Skeletal muscle satellite cell (primary cell): ENCODE results near the gene CMTM8.
"Not testable (repeated sequence)": the region's sequence is repeated elsewhere in the genome, so short reads cannot be mapped to it uniquely, and the experiment has no call there.

Source experiments
- H3K27me3 ChIP-seq: 2 replicates; pipeline ENCODE4 v1.7.0; 2013; ENCODE audit warnings: low read length; ENCODE audit not compliant: control insufficient read depth, insufficient read depth
- H3K36me3 ChIP-seq: 2 replicates; pipeline ENCODE4 v1.7.0; 2013; ENCODE audit warnings: mild to moderate bottlenecking, control low read depth, low read length; ENCODE audit not compliant: insufficient read depth
- H3K4me1 ChIP-seq: 2 replicates; pipeline ENCODE4 v1.7.0; 2013; ENCODE audit warnings: low read length; ENCODE audit not compliant: control insufficient read depth, insufficient read depth
- H3K4me2 ChIP-seq: 2 replicates; pipeline ENCODE4 v1.7.0; 2013; ENCODE audit warnings: mild to moderate bottlenecking, low read length
- H3K4me3 ChIP-seq: 2 replicates; pipeline ENCODE4 v1.7.0; 2013; ENCODE audit warnings: low read length
- H3K9ac ChIP-seq: 2 replicates; pipeline ENCODE4 v1.7.0; 2013; ENCODE audit warnings: mild to moderate bottlenecking, low read depth, low read length, moderate library complexity
- H3K9me3 ChIP-seq: replicated peaks from 2 replicates; pipeline ENCODE4 v1.7.0; 2013; ENCODE audit warnings: mild to moderate bottlenecking, control low read depth, low read length

Gene CMTM8

DNA sequence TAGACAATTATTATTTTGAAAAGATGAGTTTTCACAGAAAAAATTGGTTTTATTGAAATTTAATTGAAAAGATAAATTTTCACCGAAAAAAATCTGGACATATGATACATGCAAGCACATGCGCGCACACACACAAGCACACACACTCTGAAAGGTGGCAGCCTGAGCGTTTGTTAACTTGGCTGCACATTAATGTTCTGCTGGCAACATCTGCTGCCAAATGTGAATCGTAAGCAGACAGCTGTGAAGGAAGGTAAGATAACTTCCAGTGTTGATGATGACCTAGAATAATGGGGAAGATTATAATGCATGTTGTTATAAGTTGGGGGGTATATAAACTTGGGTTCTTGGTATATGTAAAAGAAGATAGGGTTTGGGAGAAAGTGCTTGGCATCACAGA, 134.8 kb downstream of the CMTM8 start:
- Histone ChIP-seq H3K4me1 (no peaks in the 10 kb centered on the region), H3K9ac (no peak overlapping the region), H3K4me3 (no peak overlapping the region), H3K9me3 (no peaks in the 10 kb centered on the region), H3K4me2 (no peak overlapping the region), H3K27me3 (no peaks in the 10 kb centered on the region), H3K36me3 (no peaks in the 10 kb centered on the region)

DNA sequence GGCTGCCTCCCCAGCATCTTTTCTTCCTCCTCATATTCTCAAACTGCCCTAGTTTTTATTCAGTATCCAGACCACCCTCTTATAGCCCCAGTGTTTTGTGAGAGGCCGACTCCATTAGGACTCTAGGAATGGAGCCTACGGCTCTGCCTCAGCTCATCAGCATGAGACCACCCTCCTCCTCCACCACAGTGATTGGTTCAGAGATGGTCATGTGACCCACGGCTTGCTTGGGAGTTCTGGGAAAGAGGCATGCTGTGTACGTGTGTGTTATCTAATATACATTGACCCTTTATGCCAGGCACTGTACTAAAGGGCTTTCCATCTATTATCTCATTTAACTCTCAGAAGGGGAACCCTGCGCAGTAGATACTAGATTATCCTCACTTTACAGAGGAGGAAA, 135.4 kb downstream of the CMTM8 start:
- Histone ChIP-seq H3K4me2 (no peak overlapping the region), H3K4me3 (no peak overlapping the region), H3K9ac (no peak overlapping the region), H3K36me3 (no peaks in the 10 kb centered on the region), H3K9me3 (no peaks in the 10 kb centered on the region), H3K27me3 (no peaks in the 10 kb centered on the region), H3K4me1 (no peaks in the 10 kb centered on the region)

DNA sequence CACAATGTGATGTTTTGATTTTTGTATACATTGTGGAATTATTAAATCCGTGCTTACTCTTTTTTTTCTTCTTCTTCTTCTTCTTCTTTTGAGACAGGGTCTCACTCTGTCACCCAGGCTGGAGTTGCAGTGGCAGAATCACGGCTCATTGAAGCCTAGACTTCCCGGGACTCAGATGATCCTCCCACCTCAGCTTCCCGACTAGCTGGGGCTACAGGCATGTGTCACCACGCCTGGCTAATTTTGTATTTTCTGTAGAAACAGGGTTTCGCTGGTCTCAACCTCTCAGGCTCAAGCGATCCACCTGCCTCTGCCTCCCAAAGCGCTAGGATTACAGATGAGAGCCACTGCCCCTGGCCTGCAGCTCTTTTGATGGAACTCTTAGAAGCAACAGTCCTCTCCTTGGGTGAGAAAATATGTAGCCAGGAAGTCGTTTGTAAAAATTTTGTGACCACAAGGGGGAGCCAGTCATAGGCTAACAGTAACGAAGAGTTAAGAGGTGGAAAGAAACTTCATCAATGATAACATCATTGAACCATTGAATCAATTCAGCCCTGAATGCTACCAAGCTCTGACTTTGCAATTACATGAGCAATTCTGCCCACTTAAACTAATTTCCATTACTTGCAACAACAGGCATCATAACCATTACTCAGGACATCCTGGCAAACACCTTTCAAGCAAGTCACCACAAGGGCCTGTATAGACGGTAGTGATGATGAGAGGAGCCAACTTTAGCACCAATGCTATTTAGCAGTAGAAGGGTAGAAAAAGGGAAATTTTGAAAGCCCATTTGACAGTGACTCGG, 136.5 kb downstream of the CMTM8 start:
- Histone ChIP-seq H3K4me1 (no peaks in the 10 kb centered on the region), H3K9me3 (no peaks in the 10 kb centered on the region), H3K4me3 (no peak overlapping the region), H3K27me3 (peaks cover 2% of the 10 kb centered on the region), H3K9ac (no peak overlapping the region), H3K36me3 (no peaks in the 10 kb centered on the region), H3K4me2 (no peak overlapping the region)

DNA sequence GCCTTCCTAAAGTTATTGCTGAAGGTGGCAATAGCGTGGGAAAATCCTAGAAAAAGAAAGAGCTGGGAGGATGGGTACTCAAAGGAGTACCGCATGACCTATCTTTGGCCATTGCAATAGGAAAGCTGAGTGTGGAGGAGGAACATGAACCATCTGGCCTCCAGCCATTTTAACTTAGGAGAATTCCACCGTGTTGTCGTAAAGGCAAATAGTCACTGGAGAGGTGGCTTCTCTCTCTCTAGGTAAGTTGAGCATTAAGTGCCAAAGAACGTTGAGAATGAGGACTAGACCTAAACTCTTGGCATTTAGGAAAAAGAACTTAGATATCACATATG, 137.1 kb downstream of the CMTM8 start:
- H3K4me1 ChIP-seq: no peaks in the 10 kb centered on the region
- H3K9ac ChIP-seq: no peak overlapping the region
- H3K27me3 ChIP-seq: peaks cover 6% of the 10 kb centered on the region
- H3K36me3 ChIP-seq: no peaks in the 10 kb centered on the region
- H3K4me2 ChIP-seq: no peak overlapping the region
- no peak overlapping the region for H3K4me3 ChIP-seq
- no peaks in the 10 kb centered on the region for H3K9me3 ChIP-seq

DNA sequence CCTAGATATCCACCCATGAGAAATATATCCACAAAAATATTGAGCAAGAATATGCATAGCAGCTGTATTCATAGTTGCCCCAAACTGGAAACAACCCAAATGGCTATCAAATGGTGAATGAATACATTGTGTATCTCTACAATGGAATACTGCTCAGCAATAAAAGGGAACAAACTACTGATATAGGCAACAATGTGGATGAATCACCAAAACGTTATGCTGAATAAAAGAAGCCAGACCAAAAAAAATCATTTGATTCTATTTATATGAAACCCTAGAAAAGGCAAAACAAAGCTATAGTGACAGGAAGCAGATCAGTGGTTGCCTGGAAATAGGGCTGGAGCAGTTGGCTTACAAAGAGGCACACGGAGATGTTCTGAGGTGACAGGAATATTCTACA, 137.6 kb downstream of the CMTM8 start:
- no peak overlapping the region for H3K4me3 ChIP-seq
- peaks cover 9% of the 10 kb centered on the region for H3K27me3 ChIP-seq
- H3K9me3 ChIP-seq: no peaks in the 10 kb centered on the region
- H3K4me1 ChIP-seq: no peaks in the 10 kb centered on the region
- H3K9ac ChIP-seq: no peak overlapping the region
- H3K36me3 ChIP-seq: no peaks in the 10 kb centered on the region
- no peak overlapping the region for H3K4me2 ChIP-seq

DNA sequence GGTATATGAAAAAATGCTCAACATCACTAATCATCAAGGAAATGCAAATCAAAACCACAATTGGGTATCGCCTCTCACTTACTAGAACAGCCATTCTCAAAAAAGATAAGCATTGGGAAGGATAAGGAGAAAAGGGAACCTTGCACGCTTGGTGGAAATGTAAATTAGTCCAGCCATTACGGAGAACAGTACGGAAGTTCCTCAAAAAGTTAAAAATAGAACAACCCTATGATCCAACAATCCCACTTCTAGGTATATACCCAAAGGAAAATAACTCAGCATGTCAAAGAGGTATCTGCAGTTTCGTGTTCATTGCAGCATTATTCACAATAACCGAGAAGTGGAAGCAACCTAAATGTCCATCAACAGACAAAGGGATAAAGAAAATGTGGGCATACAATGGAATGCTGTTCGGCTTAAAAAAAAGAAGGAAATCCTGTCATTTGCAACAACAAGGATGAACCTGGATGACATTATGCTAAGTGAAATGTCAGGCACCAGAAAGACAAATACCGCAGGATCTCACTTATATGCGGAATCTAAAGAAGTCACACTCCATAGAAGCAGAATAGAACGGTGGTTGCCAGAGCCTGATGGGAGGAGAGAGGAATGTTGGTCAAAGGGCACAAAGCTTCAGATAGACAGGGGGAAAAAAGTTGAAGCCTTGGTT, 141.5 kb downstream of the CMTM8 start:
- no peak overlapping the region for H3K4me3 ChIP-seq
- H3K4me1 ChIP-seq: no peaks in the 10 kb centered on the region
- no peak overlapping the region for H3K4me2 ChIP-seq
- H3K9me3 ChIP-seq: no peaks in the 10 kb centered on the region
- H3K27me3 ChIP-seq: peaks cover 26% of the 10 kb centered on the region
- H3K36me3 ChIP-seq: no peaks in the 10 kb centered on the region
- H3K9ac ChIP-seq: no peak overlapping the region

DNA sequence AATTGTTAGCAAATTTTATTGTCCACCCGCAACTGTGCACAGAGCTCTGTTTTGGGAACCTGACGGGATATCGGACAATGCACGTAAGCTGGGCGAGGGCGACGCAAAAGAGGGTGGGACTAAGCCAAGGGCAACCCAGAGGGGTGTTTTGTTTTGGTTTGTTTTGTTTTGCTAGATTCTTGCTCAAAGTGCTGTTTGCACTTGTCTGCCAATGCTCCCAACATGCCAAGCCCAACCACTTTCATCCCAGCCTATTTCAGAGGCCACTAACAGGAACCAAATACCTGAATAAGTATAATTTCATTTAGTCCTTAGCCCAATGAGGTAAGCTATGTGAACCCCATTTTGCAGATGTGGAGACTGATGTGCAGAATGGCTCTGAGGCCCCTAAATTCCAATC, 143.4 kb downstream of the CMTM8 start:
- Histone ChIP-seq H3K9ac (no peak overlapping the region), H3K36me3 (no peaks in the 10 kb centered on the region), H3K4me1 (no peaks in the 10 kb centered on the region), H3K4me2 (no peak overlapping the region), H3K27me3 (peaks cover 32% of the 10 kb centered on the region), H3K9me3 (no peaks in the 10 kb centered on the region), H3K4me3 (no peak overlapping the region)

DNA sequence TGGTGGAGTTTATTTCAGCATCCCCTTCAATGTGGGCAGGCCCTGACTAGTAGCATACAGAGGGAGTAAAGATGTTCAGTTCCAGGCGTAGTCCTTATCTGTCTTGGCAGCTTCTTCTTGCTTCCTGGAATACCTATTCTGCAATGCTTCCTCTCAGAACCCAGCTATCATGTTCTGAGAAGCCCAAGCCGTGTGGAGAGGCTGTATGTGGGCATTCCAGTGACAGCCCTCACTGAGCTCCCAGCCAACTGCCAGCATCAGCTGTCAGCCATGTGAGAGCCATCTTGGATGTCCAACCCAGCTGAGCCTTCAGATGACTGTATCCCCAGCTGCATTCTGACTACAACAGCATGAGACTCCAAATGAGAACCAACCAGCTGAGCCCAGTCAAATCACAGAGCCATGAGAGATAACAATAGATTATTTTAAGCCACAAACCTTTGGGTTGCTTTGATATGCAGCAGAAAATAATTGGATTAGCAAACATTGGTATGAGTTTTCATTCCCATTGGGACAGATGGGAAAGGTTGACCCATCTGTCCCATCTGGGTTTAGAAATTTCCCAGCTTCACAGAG, 144.7 kb downstream of the CMTM8 start:
- no peaks in the 10 kb centered on the region for H3K36me3 ChIP-seq
- H3K4me3 ChIP-seq: no peak overlapping the region
- no peak overlapping the region for H3K9ac ChIP-seq
- peaks cover 32% of the 10 kb centered on the region for H3K27me3 ChIP-seq
- H3K9me3 ChIP-seq: no peaks in the 10 kb centered on the region
- H3K4me2 ChIP-seq: no peak overlapping the region
- H3K4me1 ChIP-seq: no peaks in the 10 kb centered on the region

DNA sequence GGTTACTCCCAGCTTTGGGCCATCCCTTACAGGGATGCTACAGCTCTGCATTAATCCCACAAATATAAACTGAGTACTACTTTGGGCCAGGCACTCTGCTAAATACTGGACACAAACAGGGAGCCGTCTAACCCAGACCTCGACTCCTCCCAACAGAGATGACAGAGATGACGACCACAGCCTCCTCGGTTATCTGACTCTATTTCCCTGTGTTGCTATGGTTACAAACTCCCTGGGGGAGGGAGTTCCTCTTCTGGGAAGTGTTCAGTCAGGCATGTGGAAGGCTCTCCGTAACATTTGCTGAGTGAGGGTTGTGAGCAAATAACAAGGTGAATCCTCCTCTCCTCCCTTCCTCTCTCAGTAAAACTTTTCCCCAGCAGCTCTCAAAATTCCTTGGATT, 146.5 kb downstream of the CMTM8 start:
- no peak overlapping the region for H3K4me3 ChIP-seq
- H3K27me3 ChIP-seq: peaks cover 31% of the 10 kb centered on the region
- no peak overlapping the region for H3K9ac ChIP-seq
- H3K4me1 ChIP-seq: no peaks in the 10 kb centered on the region
- H3K4me2 ChIP-seq: no peak overlapping the region
- H3K9me3 ChIP-seq: no peaks in the 10 kb centered on the region
- H3K36me3 ChIP-seq: no peaks in the 10 kb centered on the region

DNA sequence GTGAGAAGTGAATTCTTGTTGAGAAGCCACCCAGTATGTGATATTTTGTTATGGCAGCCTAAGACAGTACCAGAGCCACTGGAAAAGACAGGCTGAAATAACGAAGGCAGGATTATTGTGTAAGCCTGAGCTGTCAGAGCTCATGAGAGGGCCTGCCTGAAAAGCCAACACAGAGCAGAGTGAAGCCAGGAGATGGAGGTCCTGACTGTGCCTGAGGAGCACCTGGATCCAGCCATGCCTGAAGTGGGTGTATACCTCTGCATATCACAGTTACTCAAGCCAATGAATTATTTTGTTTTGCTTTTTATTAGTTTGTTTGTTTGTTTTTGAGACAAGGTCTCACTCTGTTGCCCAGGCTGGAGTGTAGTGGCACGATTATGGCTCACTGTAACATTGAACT, 149.0 kb downstream of the CMTM8 start:
- Histone ChIP-seq H3K4me2 (no peak overlapping the region), H3K36me3 (no peaks in the 10 kb centered on the region), H3K4me1 (peaks cover 6% of the 10 kb centered on the region), H3K9ac (no peak overlapping the region), H3K27me3 (peaks cover 20% of the 10 kb centered on the region), H3K9me3 (no peaks in the 10 kb centered on the region), H3K4me3 (no peak overlapping the region)

DNA sequence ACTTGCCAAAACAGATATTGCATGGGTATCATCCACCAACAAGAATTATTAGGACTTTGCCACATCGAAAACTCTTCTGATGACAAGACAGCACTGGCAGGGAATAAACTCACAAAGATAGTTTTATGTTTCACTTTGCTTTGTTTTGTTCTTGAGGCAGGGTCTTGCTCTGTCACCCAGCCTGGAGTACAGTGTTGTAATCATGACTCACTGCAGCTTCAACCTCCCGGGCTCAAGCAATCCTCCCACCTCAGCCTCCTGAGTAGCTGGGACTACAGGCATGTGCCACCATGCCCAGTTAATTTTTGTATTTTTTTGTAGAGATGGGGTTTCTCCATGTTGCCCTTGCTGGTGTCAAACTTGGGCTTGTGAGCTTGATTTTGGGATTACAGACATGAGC, 151.1 kb downstream of the CMTM8 start:
- H3K9ac ChIP-seq, H3K4me2 ChIP-seq, H3K9me3 ChIP-seq, H3K36me3 ChIP-seq, H3K4me3 ChIP-seq: not testable (repeated sequence)
- Histone ChIP-seq H3K27me3 (peaks cover 11% of the 10 kb centered on the region), H3K4me1 (peaks cover 12% of the 10 kb centered on the region)
